NCI-H524 treated with DMSO at 0.1 percent for 48 hours (cell line): ENCODE results near the gene SECTM1.
"Not testable (repeated sequence)": the region's sequence is repeated elsewhere in the genome, so short reads cannot be mapped to it uniquely, and the experiment has no call there.

Experiments used
- DNase-seq: peaks from one replicate; lab custom pipeline; 2025; lab: John Stamatoyannopoulos, UW

The SECTM1 gene

GRCh38 chr17:82369211-82369610 lies 35.6 kb upstream of the SECTM1 start:
- no peak for DNase-seq

DNA sequence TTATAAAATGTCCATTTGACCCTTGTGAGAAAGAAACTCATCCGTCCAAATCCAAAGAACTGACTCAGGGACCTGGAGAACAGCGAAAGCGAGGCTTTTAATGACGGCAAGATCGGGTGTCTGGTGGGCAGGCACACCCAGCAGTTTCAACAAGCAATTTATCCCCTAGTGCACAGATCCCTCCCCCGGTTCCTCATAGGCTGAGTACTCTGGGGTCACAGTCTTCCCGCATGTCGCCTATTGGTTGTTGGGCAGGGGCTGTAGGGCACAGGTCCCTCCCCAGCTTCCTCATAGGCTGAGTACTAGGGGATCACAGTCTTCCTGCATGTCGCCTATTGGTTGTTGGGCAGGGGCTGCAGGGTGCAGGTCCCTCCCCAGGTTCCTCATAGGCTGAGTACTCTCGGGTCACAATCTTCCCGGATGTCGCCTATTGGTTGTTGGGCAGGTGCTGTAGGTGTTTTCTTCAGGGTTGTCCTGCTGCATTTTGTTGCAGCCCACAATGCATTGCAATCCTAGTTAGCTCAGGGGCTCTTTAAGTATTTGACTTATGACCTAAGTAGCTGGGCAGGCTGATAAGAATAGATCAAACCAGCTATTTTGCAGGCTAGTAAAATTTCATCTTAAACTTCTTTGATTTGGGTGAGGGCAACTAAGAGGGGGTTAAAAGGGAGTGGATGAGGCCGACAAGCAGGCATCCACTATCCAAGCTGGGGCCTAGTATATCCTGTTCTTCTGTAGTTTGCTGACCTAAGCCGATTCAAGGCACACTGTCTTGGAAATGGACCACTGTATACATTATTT lies 34.4 kb upstream of the SECTM1 start:
- DNase-seq, result no peak

DNA sequence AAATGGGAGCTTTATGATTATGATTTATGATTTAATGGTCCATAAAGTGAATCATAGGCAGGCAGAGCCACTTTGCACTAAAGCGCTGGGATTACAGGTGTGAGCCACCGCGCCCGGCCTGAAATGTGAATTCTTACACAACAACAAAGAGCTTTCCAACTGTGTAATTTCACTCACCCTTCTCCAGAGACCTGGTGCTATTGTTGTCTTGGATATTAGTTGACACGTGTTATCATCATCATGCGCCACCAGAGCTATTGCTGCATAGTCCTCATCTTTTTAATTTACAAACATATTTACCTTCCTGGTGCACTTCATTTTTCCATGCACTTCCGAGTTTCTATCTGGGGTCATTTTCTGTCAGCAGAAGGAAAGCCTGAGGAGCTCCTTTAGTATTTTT lies 33.2 kb upstream of the SECTM1 start:
- DNase-seq, result no peak

DNA sequence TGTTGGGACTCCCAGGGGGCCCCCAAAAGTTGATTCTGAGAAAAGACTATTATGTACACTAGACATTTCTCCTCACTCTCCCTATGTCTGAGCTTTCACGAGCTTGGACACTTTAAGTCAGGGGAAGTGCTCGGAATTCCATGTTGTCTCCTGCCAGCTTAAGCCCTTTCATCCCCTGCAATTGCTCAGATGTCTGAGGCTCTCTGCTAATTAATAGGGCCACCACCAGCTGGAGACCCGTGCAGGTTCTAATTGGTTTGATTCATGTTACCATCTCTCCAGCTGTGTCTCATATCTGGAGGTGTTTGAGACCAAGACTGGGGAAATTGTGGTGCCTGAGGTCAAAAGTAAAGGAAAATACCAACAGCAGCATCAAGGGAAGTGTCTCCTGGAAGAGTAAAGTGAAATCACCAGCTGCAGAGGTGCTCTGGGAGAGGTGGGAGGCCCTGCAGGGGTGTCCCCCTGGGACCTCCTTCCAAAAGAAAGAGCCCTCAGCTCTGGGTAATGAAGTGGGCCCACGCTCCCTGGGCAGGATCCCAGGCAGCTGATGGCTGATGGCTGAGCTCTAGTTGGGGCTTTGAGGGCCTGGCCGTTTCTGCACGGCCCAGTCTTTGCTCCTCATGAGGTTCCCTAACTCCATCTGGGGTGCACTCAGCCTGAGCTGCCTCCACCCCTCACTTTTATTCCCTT lies 32.2 kb upstream of the SECTM1 start:
- DNase-seq, result no peak

GRCh38 chr17:82361885-82362633 lies 28.5 kb upstream of the SECTM1 start:
- no peak for DNase-seq

DNA sequence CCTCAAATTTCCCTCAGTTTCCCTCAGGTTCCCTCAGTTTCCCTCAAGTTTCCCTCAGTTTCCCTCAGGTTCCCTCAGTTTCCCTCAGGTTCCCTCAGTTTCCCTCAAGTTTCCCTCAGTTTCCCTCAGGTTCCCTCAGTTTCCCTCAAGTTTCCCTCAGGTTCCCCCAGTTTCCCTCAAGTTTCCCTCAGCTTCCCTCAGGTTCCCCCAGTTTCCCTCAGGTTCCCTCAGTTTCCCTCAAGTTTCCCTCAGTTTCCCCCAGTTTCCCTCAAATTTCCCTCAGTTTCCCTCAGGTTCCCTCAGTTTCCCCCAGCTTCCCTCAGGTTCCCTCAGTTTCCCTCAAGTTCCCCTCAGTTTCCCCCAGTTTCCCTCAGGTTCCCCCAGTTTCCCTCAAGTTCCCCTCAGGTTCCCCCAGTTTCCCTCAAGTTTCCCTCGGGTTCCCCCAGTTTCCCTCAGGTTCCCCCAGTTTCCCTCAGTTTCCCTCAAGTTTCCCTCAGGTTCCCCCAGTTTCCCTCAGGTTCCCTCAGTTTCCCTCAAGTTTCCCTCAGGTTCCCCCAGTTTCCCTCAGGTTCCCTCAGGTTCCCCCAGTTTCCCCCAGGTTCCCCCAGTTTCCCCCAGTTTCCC lies 26.0 kb upstream of the SECTM1 start:
- DNase-seq, result not testable (repeated sequence)

GRCh38 chr17:82358465-82359350 lies 25.1 kb upstream of the SECTM1 start, which contains the start of gene TEX19:
Gene TEX19 (plus strand): TSS chr17:82359247. CDS start chr17:82362151, 2,904 bp downstream.
- no peak for DNase-seq

DNA sequence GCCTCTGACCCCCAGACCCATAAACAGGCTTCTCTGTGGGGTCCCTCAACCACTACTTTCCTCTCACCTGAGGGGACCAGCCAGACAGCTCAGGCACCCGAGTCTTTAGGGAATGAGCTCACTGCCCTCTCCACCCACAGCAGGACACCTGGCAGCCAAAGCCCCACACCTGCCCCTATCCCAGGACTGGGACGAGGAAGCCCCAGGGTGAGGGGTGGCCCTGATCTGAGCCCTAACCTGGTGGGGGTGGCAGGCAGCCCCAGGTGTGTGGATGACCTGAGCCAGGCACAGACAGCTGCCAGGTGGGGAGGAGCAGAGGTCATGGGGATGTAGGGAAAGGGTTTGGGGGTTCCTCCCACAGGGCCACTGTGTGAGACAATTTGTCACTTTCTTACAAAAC lies 23.8 kb upstream of the SECTM1 start:
- no peak for DNase-seq

- DNase-seq, result no peak
These were observed 23.3 kb upstream of the SECTM1 start for GRCh38 chr17:82356845-82357355.

GRCh38 chr17:82355770-82356427 lies 22.3 kb upstream of the SECTM1 start:
- no peak for DNase-seq

- DNase-seq, result no peak
These were observed 21.3 kb upstream of the SECTM1 start for GRCh38 chr17:82354804-82355308.

GRCh38 chr17:82353484-82353883 lies 19.9 kb upstream of the SECTM1 start:
- DNase-seq, result no peak

DNA sequence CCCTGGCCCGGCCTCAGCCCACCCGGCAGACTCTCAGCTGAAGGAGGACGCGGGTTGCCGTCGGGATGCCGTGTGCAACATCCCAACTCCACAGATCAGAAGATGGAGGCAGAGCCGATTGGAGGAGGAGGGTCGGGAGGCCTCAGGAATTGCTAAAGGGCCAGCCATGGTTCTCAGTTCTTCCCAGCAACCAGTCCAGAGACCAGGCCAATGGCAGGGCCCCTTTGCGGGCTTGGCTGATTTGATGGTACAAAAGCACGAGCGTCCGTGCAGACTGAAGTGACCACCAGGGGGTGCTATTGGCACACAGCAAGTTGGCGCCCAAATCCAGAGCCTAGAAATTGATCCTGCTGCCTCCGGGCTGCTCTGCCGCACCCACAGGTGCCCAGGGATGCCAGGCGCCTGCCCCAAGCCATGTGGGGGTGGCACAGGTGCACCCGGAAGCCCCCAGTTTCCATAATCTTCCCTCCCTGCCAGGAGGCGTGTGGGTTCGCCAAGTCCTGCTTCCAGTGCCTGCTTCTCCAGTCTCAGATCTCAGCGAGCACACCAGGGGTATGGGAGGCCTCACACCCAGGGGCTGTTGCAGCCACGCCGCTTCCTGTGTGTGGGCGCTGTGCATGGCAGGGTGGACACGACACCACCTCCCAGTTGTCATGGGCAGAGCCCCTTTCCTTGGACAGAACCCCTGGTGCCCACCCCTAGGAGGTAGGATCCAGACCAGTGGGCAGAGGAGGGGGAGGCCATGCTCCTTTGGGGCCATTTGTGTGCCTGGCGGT lies 18.3 kb upstream of the SECTM1 start:
- no peak for DNase-seq

GRCh38 chr17:82351254-82351712 lies 17.7 kb upstream of the SECTM1 start:
- DNase-seq, result no peak

DNA sequence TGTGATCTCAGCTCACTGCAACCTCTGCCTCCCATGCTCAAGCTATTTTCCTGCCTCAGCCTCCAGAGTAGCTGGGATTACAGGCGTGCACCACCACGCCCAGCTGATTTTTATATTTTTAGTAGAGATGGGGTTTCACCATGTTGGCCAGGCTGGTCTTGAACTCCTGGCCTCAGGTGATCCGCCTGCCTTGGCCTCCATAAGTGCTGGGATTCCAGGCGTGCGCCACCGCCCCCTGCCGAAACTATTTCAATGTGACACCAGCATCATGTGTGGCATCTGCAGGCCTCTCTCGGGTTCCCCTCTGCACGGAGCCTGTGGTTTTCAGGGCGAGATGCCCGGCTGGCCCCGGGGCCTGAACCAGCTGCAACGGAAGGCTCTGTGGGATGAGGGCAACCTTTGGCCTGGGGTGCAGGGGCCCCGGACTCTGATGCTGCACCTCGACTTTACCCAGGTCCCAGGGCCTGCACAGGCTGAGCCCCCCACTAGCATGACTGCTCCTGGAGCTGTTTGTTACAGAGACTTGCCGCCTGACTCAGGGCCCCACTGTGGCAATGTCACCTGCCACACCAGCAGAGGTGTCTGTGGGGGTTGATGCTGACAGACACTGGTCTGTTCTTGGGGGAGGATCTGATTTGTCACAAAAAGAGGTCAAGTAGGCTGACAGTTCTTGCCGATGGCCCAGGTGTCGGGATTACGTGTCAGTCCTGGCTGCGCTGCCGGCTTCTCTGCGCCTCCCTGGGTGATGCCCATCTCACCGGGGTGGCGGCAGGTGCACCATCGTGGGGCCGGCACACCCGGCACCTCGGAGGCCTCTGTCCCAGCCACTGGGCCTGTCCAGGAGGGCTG lies 16.8 kb upstream of the SECTM1 start:
- no peak for DNase-seq

DNA sequence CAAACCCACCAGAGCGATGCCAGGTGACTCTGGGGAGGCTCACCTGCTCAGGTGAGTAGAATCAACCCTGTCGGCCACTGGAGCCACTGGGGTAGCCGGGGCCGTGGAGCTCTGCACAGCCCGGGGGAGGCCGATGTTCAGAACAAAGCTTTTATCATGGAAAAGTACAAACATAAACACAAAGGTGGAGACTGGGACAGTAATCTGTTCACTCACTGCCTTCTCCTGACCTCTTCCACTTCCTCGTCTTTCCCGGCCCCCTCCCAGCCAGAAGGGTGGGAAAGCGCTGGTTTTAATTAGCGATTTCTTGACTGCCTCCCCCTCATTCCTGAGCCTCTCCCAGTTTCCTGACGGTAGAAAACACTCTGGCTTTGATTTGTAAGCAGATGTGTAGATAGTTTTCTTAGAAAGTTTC lies 15.7 kb upstream of the SECTM1 start:
- no peak for DNase-seq

GRCh38 chr17:82348866-82349265 lies 15.3 kb upstream of the SECTM1 start:
- DNase-seq, result no peak

DNA sequence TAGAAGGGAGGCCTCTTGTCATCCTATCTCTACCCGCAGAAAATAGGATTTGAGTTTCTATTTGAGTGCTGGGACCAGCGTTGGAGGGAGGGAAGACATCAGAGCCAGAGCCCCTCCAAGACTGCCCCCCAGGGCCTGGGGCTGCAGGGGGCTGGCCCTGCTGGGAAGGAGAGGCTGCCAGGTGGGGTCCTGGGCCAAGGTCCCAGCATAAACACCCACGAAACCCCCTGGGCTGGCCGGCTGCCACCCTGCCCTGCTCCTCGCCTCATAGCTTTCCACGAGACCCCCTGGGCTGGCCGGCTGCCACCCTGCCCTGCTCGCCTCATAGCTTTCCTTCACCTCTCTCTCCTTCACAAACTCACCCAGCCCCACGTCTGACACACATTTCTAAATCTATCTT lies 14.9 kb upstream of the SECTM1 start:
- no peak for DNase-seq
